ENCODE results near the gene SCARF2. TPM values are rescaled to one million over a fixed set of nuclear protein-coding genes. Genes with fewer than 3 reads are reported as not detected.
A peak's percentile ranks its signal among the peaks of the same experiment; 100 is the strongest.

SCARF2 gene
- total and polyA plus RNA-seq, 2 of the 13 experiments (the other 11 are each of a cell fraction or from before 2014, with no cell fraction given): 3.3 to 6.2 TPM

- TF ChIP-seq, protein P1, sequence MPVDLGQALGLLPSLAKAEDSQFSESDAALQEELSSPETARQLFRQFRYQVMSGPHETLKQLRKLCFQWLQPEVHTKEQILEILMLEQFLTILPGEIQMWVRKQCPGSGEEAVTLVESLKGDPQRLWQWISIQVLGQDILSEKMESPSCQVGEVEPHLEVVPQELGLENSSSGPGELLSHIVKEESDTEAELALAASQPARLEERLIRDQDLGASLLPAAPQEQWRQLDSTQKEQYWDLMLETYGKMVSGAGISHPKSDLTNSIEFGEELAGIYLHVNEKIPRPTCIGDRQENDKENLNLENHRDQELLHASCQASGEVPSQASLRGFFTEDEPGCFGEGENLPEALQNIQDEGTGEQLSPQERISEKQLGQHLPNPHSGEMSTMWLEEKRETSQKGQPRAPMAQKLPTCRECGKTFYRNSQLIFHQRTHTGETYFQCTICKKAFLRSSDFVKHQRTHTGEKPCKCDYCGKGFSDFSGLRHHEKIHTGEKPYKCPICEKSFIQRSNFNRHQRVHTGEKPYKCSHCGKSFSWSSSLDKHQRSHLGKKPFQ (CRISPR knock-in tag; IDR thresholded peaks at IDR 0.05; ENCODE audit: insufficient replicate concordance): no peak
- TF ChIP-seq ZBTB21 (CRISPR knock-in tag; IDR thresholded peaks at IDR 0.05) (no peak), TBP (CRISPR knock-in tag; IDR thresholded peaks at IDR 0.05) (no peak), ZNF496 (CRISPR knock-in tag; IDR thresholded peaks at IDR 0.05; ENCODE audit: insufficient replicate concordance) (no peak), SRF (IDR thresholded peaks at IDR 0.05; ENCODE audit: low read depth, low read length) (no peak), GABPB1 (CRISPR knock-in tag; IDR thresholded peaks at IDR 0.05) (no peak), ZNF205 (CRISPR knock-in tag; IDR thresholded peaks at IDR 0.05) (no peak), ZFYVE20 (CRISPR knock-in tag; IDR thresholded peaks at IDR 0.05; ENCODE audit: borderline replicate concordance, low read depth) (no peak), ZNF33A (CRISPR knock-in tag; IDR thresholded peaks at IDR 0.05; ENCODE audit: borderline replicate concordance) (no peak), MAFK (conservative IDR thresholded peaks at IDR 0.05 in 1 of 2, IDR thresholded peaks at IDR 0.05 in 1 of 2; ENCODE audit: low read length in 2 of 2) (no peak), ZSCAN12 (CRISPR knock-in tag; IDR thresholded peaks at IDR 0.05) (no peak), CEBPZ (IDR thresholded peaks at IDR 0.05; ENCODE audit: low read length) (no peak), SMARCC2 (IDR thresholded peaks at IDR 0.05) (no peak), FOXA1 (IDR thresholded peaks at IDR 0.05) (no peak), FOXA1 (CRISPR knock-in tag; IDR thresholded peaks at IDR 0.05) (no peak), TAF15 (IDR thresholded peaks at IDR 0.05; ENCODE audit: low read depth, low read length, poor library complexity, severe bottlenecking) (no peak), THAP11 (CRISPR knock-in tag; IDR thresholded peaks at IDR 0.05) (0 out of 2 replicates have a peak, but pooled peaks have one; percentile 37), KDM1A (CRISPR knock-in tag; IDR thresholded peaks at IDR 0.05) (no peak), MYC (CRISPR knock-in tag; IDR thresholded peaks at IDR 0.05; ENCODE audit: borderline replicate concordance) (no peak; the same call in 1 of the 2 replicates), ZNF768 (CRISPR knock-in tag; IDR thresholded peaks at IDR 0.05) (no peak), SMC3 (IDR thresholded peaks at IDR 0.05; ENCODE audit: low read length) (peak; percentile 84), ATM (IDR thresholded peaks at IDR 0.05; ENCODE audit: borderline replicate concordance) (no peak), ZMYM4 (CRISPR knock-in tag; IDR thresholded peaks at IDR 0.05) (no peak), NCOA1 (CRISPR knock-in tag; IDR thresholded peaks at IDR 0.05) (no peak)
- TF ChIP-seq, protein P2, sequence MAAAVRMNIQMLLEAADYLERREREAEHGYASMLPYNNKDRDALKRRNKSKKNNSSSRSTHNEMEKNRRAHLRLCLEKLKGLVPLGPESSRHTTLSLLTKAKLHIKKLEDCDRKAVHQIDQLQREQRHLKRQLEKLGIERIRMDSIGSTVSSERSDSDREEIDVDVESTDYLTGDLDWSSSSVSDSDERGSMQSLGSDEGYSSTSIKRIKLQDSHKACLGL (CRISPR knock-in tag; IDR thresholded peaks at IDR 0.05): no peak
- TF ChIP-seq, protein P3, sequence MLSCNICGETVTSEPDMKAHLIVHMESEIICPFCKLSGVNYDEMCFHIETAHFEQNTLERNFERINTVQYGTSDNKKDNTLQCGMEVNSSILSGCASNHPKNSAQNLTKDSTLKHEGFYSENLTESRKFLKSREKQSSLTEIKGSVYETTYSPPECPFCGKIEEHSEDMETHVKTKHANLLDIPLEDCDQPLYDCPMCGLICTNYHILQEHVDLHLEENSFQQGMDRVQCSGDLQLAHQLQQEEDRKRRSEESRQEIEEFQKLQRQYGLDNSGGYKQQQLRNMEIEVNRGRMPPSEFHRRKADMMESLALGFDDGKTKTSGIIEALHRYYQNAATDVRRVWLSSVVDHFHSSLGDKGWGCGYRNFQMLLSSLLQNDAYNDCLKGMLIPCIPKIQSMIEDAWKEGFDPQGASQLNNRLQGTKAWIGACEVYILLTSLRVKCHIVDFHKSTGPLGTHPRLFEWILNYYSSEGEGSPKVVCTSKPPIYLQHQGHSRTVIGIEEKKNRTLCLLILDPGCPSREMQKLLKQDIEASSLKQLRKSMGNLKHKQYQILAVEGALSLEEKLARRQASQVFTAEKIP (CRISPR knock-in tag; IDR thresholded peaks at IDR 0.05; ENCODE audit: borderline replicate concordance): no peak
Measured at GRCh38 chr22:20456064-20456721, 18.6 kb upstream of the SCARF2 start (continued).

Measured in HepG2 (cell line).